ENCODE measurements around the gene SMAD1.
"Not testable (repeated sequence)": the region's sequence is repeated elsewhere in the genome, so short reads cannot be mapped to it uniquely, and the experiment has no call there.

The SMAD1 gene

DNA sequence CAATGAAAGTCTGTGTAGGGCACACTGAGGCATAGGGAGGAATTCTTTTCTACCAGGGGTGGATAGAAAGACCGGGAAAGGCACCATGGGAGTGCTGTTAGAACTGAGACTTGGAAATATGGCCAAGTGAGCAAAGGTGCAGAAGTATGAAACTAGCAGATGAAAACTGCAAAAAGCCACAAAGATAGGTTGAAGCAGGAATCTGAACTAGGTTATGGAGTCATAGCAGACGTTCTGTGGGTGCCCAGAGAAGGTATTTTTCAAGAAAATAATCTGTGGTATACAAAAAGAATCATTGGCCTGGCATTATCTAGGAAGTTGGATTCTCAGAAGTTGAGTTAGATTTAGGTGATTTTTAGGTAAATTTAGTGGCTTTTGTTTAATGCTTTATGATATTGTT lies 48.5 kb downstream of the SMAD1 start:
- no peak for DNase-seq

DNA sequence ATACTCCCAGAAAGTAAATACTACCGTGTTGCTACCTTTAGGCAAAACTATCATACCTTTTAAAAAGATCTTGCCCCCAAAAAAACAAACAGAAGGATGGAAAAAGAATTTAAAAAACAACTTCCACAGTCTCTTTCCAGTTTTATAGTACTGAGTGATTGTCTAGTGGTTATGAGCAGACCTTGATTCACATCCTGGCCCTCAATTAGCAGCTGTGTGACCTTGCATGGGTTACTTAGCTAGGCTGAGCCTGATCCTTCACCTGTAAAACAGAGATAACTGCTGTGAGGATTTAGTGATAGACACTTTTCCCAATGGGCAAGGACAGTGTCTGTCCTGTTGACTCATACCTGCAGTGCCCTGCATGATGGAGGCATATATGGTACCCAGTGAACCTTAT lies 49.0 kb downstream of the SMAD1 start:
- no peak for DNase-seq

DNA sequence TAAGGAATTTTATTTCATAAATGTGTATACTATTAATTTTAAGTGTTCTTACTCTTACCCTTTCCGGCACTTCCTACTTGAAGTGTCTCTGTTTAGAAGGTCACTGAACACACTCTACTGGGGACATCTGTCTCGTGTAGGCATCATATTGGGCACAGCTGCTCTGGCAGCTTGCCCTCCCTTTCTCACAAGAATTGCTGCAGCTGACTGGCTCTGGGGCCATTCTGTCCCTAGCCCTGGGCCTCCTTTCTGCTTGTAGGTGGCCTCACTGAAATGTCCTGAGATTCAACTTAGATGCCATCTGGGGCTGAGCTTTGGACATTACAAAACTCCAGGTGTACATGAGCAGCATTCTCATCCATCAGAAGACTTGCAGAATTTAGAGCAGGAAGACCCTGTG lies 49.6 kb downstream of the SMAD1 start:
- DNase-seq: no peak

DNA sequence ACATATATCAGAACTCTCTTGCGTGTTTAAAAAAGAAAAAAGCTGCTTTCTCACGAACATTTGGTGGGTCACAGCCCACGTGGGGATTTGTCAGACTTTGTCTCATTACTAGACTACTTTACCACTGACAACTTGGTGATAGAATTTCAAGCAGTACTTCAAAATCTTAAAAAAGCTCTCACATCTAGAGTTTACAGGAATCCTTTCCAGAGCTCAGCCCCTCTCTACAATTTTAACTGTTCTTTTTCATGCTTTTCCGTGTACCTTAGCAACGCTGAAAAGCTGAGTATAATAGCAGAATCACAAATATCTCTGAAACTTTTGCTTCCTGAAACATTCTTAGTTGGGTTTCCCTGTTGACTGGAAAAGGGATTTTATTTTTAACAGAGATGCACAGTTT lies 50.2 kb downstream of the SMAD1 start:
- no peak for DNase-seq

DNA sequence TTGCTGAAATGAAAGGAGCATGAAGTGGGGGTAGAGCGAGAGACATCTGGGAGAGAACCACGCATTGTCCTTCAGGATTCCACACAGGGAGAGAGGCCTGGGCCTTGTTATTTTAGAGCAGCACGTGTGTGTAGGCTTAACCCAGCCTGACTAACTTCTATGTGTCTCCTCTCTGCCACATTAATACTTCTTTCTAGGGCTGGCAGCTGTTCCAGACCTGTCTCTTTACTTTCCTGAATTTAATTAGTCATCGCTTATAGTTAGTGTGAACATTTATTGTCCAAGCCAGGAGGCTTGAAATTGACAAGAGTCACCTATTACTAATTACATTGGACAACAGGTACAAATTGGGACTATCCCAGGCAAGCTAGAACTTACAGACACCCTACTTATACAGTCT lies 51.3 kb downstream of the SMAD1 start:
- no peak for DNase-seq

DNA sequence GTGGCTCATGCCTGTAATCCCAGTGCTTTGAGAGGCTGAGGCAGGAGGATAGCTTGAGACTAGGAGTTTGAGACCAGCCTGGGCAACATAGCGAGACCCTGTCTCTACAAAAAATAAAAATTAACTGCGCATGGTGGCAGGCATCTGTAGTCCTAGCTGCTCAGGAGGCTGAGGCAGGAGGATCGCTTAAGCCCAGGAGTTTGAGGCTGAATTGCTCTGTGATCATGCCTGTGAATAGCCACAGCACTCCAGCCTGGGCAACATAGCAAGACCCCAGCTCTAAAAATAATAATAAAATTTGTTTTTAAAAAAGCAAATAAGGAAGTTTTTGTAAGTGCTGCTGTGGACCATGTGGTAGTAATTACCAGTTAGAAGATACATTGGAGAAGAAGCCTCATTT lies 51.8 kb downstream of the SMAD1 start:
- DNase-seq: not testable (repeated sequence)

DNA sequence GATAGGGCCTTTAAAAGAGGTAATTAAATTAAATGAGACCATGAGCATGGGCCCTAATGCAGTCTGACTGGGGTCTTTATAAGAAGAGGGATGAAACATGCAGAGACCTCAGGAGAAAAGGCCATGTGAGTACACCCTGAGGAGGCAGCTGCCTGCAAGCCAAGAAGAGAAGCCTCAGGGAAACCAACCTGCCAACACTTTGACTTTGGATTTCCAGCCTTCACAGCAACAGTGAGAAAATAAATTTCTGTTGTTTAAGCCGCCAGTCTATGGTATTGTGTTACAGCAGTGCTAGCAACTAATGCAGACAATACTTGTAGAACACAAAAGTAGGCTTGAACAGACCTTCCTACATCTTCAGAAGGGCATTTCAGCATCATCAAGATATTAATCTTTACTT lies 52.3 kb downstream of the SMAD1 start:
- no peak for DNase-seq

DNA sequence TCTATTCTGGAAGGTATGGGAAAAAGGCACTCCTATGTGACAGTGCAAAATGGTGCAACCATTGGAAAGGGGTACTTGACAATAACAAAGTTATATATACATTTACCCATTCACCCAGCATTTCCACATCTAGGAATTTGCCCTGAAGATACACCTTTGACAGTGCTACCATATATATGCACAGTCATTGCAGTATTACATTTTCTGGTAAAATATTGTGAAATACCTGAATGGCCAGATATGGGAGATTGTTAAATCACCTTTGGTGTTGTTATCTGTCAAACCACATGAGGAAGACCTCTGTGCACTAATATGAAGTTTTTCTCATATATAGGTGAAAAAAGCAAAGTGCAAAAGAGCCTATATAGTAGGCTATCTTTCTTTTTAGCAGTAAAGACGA lies 53.5 kb downstream of the SMAD1 start:
- no peak for DNase-seq

DNA sequence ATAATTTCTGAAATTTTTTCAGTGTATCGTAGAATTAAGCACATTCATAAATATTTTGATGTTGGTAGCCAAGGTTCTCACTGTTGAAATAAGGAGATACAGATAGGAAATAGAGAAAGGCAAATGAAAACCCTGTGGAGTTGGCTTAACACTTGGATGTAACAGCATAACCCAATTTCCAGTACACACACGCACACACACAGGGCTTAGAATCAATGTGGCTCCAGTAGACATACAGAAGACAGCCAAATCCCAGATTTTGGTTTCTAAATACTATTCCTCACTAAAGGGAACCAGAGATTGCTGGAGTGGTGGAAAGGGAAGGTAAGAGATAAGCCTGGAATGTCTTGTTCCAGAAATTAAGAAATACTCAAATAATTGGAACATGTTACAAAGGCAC lies 54.4 kb downstream of the SMAD1 start:
- no peak for DNase-seq

DNA sequence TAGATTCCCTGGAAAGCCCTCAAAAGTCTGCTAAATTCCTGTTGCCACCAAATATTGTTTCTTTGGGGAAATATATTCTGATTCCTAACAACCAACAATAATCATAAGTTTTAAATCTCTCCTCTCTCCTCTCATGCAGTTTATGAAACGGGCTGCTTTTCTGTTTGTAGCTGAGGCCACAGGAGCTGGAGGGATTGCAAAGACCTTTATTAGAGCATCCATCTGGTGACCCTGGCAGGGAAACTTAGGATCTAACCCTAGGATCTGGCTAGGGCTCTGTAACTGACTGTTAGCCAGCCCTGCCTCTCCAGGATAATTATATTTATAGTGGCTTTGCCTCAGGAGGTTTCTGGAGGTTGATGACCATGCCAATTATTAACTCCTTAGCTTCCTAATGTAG lies 56.9 kb downstream of the SMAD1 start:
- no peak for DNase-seq

DNA sequence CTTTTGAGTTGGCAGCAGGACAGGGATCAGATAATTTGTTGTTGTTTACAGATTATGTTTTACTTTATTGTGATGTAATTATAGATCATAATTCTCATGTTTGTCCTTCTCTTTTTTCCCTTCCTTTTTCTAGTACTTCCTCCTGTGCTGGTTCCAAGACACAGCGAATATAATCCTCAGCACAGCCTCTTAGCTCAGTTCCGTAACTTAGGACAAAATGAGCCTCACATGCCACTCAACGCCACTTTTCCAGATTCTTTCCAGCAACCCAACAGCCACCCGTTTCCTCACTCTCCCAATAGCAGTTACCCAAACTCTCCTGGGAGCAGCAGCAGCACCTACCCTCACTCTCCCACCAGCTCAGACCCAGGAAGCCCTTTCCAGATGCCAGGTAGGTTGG lies 58.0 kb downstream of the SMAD1 start:
- DNase-seq: no peak

DNA sequence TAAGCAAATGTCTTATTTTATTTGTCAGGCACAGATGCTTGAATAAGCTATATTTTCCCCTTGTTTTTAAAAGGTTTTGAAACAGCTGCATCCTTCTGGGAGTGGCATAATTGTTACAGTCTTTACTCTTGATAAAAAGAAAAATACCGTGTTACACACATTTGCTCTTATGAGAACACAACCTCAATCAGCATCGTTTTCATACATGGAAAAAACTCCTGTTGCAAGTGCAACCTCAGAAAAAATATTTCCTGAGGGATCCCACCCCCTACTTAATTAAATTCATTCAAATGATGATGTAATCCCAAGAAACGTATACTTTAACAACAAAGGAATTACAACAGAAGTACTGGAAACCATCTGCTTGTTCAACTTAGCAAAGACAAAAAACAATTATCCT lies 58.6 kb downstream of the SMAD1 start:
- no peak for DNase-seq

DNA sequence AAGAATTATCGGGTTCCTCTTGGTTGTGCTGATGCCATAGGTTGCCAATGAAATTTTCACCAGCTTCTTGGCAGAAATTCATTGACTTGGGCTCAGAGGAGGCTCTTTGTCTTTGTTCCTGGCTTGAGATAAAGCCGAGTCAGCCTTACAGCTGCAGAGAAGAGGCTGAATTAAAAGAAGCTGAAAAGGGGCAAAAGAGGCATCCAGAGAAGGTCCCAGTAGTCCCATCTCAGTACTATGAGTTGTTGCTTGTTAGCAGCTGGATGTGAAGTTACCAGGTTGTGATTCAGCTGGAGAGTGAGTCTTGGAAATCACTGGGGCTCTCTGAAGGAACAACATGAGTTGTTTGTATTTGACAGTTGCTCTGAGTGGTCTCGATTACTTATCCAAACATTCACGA lies 59.7 kb downstream of the SMAD1 start:
- no peak for DNase-seq

DNA sequence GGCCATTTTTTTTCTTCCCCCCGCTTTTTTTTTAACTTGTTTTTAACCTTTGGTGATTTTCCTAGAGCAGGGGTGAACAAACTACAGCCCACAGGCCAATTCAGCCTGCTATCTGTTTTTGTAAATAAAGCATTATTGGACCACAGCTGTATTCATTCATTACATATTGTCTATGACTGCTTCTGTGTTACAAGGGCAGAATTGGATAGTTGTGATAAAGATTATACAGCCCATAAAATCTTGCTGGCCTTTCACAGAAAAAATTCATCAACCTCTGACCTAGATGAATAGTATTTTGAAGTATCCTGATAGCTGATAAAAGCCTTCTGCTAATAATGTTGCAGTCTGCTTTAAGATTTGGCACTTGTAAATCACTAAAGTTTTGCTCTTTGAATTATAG lies 63.4 kb downstream of the SMAD1 start:
- DNase-seq: no peak

DNA sequence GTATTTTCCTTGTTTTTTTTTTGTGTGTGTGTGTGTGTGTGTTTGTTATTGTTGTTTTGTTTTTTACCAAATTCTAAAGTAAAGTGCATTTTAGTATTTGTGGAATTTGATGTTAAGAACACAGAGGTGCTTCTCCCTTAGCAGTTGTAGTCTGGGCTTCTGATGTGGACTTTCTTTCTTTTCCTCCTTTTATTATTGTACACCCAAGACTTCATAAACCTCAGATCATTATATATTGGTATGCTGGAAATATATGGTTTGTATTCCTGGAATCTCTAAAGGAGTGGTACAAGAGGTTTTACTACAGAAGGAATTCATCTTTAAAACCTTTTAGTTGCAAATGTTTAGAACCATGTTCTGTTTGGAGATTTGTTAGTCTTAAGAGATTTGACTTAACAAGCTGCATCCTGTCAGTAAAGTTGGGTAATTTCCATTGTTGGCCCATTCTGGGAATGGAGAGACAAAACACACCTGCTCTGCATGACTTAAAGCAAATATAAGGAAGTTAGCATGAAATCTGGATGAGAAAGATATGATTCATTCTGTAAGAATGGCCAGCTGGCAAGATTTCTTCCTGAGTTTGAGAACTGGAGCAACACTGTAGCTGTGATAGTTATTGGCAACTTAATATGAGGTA lies 64.0 kb downstream of the SMAD1 start:
- no peak for DNase-seq

DNA sequence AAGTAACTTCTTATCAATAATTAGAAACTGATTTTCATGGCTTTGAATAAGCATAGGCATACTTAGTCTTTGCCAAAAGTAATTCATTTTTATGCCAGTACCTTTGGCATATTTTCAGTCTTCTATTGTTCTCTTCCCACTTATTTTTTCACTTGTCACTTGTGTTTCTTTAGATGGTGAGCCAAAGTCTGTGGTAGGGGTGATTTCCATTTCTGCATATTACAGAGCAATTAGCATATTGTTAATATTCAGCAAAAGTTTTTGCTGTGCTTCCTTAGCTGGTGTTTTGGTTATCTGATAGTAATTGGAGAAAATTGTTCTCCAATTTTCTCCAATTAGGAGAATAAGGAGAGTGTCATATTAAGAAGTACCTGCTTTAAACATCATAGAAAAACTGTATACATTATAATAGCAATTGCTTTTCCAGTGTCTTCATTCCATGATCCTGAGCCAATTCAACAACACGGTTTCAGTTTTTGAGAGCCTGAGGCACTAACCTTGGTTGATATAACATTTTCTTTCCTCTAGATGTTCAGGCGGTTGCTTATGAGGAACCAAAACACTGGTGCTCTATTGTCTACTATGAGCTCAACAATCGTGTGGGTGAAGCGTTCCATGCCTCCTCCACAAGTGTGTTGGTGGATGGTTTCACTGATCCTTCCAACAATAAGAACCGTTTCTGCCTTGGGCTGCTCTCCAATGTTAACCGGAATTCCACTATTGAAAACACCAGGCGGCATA lies 64.7 kb downstream of the SMAD1 start:
- no peak for DNase-seq

DNA sequence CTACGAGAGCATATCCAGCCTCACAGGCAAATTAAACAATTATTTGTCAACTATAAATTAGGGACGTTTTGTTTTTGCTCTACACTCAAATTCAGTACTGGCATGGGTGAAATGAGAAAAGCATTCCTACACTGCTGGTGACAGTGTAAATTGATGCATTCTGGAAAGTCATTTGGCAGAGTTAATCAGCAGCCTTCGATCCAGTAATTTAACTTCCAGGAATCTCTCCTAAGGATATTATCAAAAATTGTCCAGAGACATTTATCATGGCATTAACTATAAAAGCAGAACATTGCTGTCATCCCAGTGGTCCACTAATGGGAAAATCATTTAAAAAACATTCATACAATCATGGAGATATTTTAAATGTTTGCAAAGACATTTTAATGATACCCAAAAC lies 70.0 kb downstream of the SMAD1 start:
- no peak for DNase-seq

DNA sequence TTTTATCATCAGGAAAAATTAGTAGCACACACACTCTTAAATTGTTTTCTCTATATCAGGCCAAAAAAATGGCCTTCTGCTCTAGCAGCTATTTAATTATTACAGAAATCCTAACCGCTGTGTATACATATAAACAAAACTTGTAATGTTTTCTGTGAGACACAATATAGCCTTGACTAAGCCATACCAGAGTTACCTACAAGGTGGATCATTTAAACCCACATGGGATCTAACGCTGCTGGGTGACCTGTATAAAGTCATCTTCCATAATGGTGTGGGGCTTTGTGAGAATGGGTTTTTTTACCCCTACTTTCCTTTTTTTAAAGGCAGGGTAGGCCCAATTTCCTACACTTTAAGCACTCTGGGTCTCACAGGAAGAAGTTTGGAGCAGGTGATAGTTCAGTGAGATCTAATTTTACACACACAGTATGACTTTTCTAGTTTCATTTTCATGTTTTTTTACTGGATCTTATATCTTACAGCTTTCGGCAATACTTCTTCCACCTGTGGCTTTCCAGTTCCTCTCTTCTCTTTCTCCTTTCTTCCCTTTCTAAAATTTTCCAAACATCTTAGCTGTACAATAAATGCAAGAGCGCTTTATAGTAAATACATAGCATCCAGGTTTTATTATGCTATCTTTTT lies 70.6 kb downstream of the SMAD1 start:
- DNase-seq: no peak

DNA sequence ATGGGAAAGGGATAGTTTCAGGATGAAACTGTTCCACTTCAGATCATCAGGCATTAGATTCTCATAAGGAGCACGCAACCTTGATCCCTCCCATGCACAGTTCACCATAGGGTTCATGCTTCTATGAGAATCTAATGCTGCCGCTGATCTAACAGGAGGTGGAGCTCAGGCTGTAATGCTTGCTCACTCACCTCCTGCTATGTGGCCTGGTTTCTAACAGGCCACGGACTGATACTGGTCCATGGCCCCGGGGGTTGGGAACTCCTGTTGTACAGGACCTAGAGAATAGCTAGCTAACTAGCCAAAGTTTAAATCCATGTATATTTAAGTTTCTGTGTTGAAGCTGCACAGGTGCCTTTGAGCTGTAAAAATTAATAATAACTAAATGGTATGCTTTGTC lies 71.7 kb downstream of the SMAD1 start:
- DNase-seq: no peak

DNA sequence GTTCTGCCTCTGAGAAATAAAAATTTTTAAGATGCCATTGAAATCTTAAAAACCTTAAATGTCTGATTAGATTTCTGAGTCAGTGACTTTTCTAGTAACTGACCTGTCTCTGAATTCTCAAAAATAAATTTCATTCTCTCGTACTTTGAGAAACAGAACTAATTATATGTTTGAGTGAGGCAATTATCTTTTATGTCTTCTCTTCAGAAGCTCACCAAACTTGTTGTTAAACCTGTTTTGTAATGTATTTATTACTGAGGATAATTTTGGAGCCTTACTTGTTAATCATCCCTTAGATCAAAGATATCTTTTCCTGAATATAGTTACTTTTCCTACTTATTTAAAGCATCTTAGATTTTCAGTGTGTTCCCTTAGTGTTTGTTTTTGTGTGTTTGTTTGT lies 73.0 kb downstream of the SMAD1 start:
- DNase-seq: no peak

DNA sequence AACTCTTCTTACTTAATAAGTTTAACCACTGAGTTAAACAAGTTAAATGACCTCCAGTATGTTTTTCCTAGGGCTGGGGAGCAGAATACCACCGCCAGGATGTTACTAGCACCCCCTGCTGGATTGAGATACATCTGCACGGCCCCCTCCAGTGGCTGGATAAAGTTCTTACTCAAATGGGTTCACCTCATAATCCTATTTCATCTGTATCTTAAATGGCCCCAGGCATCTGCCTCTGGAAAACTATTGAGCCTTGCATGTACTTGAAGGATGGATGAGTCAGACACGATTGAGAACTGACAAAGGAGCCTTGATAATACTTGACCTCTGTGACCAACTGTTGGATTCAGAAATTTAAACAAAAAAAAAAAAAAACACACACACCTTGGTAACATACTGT lies 76.1 kb downstream of the SMAD1 start:
- DNase-seq: peak; percentile 34 to 35

DNA sequence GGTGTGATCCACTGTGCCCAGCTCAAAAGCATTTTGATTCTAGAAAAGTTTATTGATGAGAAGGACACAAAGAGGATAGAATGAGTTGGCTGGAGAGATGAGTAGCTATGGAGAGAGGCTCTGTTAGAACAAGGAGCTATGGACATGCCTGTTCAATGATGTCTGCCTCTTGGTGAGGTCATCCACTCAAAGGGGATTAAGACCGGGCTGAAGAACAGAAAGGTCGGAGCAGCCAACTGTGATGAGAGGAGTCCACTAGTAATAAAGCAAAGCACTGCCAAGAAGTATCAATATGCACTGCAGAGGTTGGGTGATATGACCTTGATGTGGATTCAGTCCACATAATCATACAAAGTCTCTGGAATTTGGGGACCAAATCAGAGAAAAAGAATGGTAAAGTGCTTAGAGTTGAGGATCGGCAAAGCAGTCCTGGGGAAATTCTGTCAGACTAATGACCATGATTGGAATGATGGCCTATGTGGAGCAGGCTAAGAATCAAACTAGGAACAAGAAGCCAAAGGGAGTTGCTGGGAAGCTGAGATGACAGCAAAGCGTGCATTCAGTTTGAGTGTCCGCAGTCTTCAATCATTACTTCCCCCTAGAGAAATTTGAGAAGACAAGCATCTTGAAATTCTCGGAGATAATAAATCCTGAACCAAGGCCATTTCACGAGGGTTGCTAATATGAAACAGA lies 81.8 kb downstream of the SMAD1 start:
- DNase-seq: no peak

DNA sequence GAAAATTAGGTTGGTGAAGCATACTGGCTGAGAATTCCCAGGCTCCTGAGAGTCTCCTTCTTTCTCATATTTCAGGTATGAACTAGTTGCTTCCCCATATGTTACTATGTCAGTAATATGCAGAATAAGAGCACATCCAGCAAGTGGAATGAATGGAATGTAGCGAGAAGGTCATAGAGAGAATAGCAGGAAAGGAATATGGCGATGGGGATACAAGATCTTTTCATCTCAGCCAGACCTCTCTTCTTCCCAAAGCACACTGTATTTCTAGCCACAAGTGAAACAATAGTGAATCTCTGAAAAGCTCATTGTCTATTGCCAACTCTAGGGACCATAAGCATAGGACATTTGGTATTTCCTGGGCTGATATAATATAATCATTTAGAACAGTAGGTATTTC lies 82.9 kb downstream of the SMAD1 start:
- DNase-seq: no peak

DNA sequence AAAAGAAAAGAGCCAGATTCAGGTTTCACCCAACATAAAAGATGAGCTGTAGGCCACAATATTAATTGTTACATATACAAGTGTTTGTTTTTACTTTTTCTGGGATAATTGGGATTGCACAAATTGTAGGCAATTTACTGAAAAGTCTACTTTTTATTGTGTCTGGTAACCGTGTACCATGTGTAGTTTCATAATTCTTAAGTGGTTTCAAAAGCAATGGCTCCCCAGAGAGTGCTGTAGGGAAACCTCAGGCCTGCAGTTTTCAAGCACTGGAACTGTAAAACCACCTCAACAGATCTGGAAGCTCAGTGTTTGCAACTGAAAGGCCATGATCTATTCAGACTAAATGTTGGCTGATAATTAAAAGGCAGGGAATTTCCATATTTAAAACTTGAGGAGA lies 83.7 kb downstream of the SMAD1 start:
- no peak for DNase-seq
